ENCODE data around the gene RAPSN. TPM values are rescaled to one million over a fixed set of nuclear protein-coding genes. Genes with fewer than 3 reads are reported as not detected.

The RAPSN gene
- total RNA-seq, 1 donor = 0.43 TPM

GRCh38 chr11:47431356-47432083 is 17.4 kb downstream of the RAPSN start:
- no peak for TF ChIP-seq CTCF (IDR thresholded peaks at IDR 0.05; ENCODE audit: insufficient read depth, low read depth, low read length)
- DNase-seq (ENCODE audit: low read depth) = no peak
- no peak overlapping the region for H3K4me3 ChIP-seq (ENCODE audit: low read depth, low read length)

- H3K4me3 ChIP-seq (ENCODE audit: low read depth, low read length) = no peak overlapping the region
- no peak for TF ChIP-seq CTCF (IDR thresholded peaks at IDR 0.05; ENCODE audit: insufficient read depth, low read depth, low read length)
- DNase-seq (ENCODE audit: low read depth) = no peak
Measured at GRCh38 chr11:47430524-47430923, 18.4 kb downstream of the RAPSN start.

- DNase-seq (ENCODE audit: low read depth) = peak; percentile 97
- peak within 1 kb of the TSS; percentile 80 for H3K4me3 ChIP-seq (ENCODE audit: low read depth, low read length)
- TF ChIP-seq CTCF (IDR thresholded peaks at IDR 0.05; ENCODE audit: insufficient read depth, low read depth, low read length) = no peak
Measured at GRCh38 chr11:47426062-47426956, 22.6 kb downstream of the RAPSN start, which contains the start of gene PSMC3. Gene PSMC3, minus strand, starts transcription at chr11:47426439. Its CDS starts 160 bp downstream, at chr11:47426279.

GRCh38 chr11:47425611-47426010 is 23.3 kb downstream of the RAPSN start:
- H3K4me3 ChIP-seq (ENCODE audit: low read depth, low read length) = peak overlapping the region; percentile 80
- DNase-seq (ENCODE audit: low read depth) = no peak
- no peak for TF ChIP-seq CTCF (IDR thresholded peaks at IDR 0.05; ENCODE audit: insufficient read depth, low read depth, low read length)

GRCh38 chr11:47418454-47419259 is 30.3 kb downstream of the RAPSN start:
- no peak overlapping the region for H3K4me3 ChIP-seq (ENCODE audit: low read depth, low read length)
- no peak for DNase-seq (ENCODE audit: low read depth)
- TF ChIP-seq CTCF (IDR thresholded peaks at IDR 0.05; ENCODE audit: insufficient read depth, low read depth, low read length) = no peak

GRCh38 chr11:47417712-47418111 is 31.2 kb downstream of the RAPSN start:
- no peak for DNase-seq (ENCODE audit: low read depth)
- no peak for TF ChIP-seq CTCF (IDR thresholded peaks at IDR 0.05; ENCODE audit: insufficient read depth, low read depth, low read length)
- H3K4me3 ChIP-seq (ENCODE audit: low read depth, low read length) = no peak overlapping the region
